Stomach (tissue), 9 donors: ENCODE measurements around the gene LILRB1. TPM values are rescaled to one million over a fixed set of nuclear protein-coding genes. Genes with fewer than 3 reads are reported as not detected.

ENCODE experiments used
- DNase-seq, 2 donors: peaks; one replicate each; pipeline versions ENCODE4 v3.0.0 to v3.0.0-alpha.2; 2013 to 2019
- H3K27ac ChIP-seq, 5 donors: fragments of 200-600 bp in 4 of 5; sonication (generic) in 4 of 5; one replicate each; pipeline ENCODE4 v1.5.1; 2013 to 2019; ENCODE audit warnings: mild to moderate bottlenecking in 1 of 5, moderate library complexity in 1 of 5
- H3K27me3 ChIP-seq, 3 donors: fragments of 200-600 bp; sonication (generic); one replicate each; pipeline ENCODE4 v1.5.1; 2017 to 2019; ENCODE audit warnings: mixed run types in 1 of 3
- H3K36me3 ChIP-seq, 4 donors: fragments of 200-600 bp; sonication (generic); 1 replicate in 3 of 4; 2 replicates in 1 of 4; pipeline ENCODE4 v1.5.1; 2016 to 2019
- H3K4me1 ChIP-seq, 4 donors: fragments of 200-600 bp; sonication (generic); one replicate each; pipeline ENCODE4 v1.5.1; 2016 to 2019
- H3K4me3 ChIP-seq, 4 donors: fragments of 200-600 bp; sonication (generic) in 3 of 4; one replicate each; pipeline ENCODE4 v1.5.1; 2016 to 2019; ENCODE audit warnings: mild to moderate bottlenecking in 1 of 4
- H3K9me3 ChIP-seq, 4 donors: fragments of 200-600 bp; sonication (generic); one replicate each; pipeline ENCODE4 v1.5.1; 2016 to 2019
- EP300 ChIP-seq: sonication (generic); formaldehyde crosslinking; IDR thresholded peaks from one replicate; pipeline ENCODE4 v1.6.1; 2017; ENCODE audit warnings: antibody characterized with exemption
- POLR2A ChIP-seq, 4 donors: fragments of 450-650 bp; IDR thresholded peaks; one replicate each; pipeline ENCODE4 v1.6.1; 2016; ENCODE audit warnings: antibody characterized with exemption in 4 of 4, control low read depth in 2 of 4, mild to moderate bottlenecking in 1 of 4, moderate library complexity in 1 of 4
- POLR2AphosphoS5 ChIP-seq, 3 donors: sonication (generic); formaldehyde crosslinking; IDR thresholded peaks; one replicate each; pipeline ENCODE4 v1.6.1; 2016; ENCODE audit warnings: antibody characterized with exemption in 3 of 3
- WGBS, 5 donors: extraction: QIAGEN DNeasy Blood & Tissue Kit in 3 of 5; methylation state at CpG; one replicate each; pipeline versions ENCODE4 v1.1.5 to v1.1.7; 2013 to 2018; 5-methylcytosine and 5-hydroxymethylcytosine counted together
- intact Hi-C: fragments of 100-400 bp; cut with DNase I; formaldehyde crosslinking; loops from one replicate; pipeline ENCODE4 v1.15.1; 2023; ENCODE audit warnings: low total_unique reads
- polyA plus RNA-seq, 3 donors: library from polyadenylated mRNA; stranded (reverse); fragments of 200-250 nt; gene quantifications; one replicate each; pipeline ENCODE4 v1.2.3, GENCODE V29; 2013
- small RNA-seq, 4 donors: library from RNA; depleted of rRNA; stranded (forward); fragments of <200 nt; gene quantifications; one replicate each; pipeline ENCODE3, GENCODE V24; 2016
- total RNA-seq, 5 donors: library from RNA; depleted of rRNA; stranded (reverse); fragments of >200 nt; gene quantifications; one replicate each; pipeline versions ENCODE4 v1.1.0 to v1.2.3, GENCODE V29; 2014 to 2016
- TF ChIP-seq, protein P1 (sequence below), 7 experiments: fragments of 450-650 bp in 4 of 7; fragments of 200-600 bp in 3 of 7; sonication (generic) in 3 of 7; IDR thresholded peaks; one replicate each; pipeline ENCODE4 v1.5.1; 2016 to 2019; ENCODE audit warnings: antibody characterized with exemption in 7 of 7, control low read depth in 2 of 7, mild to moderate bottlenecking in 1 of 7
- donor health status: healthy with polysubstance abuse.
- donor health status: Bipolar disorder and iron deficiency.
- donor health status: healthy.

Gene LILRB1
- total and polyA plus RNA-seq, 8 donors = 0.37 to 50.8 (median 2.0) TPM; not detected in 1

DNA sequence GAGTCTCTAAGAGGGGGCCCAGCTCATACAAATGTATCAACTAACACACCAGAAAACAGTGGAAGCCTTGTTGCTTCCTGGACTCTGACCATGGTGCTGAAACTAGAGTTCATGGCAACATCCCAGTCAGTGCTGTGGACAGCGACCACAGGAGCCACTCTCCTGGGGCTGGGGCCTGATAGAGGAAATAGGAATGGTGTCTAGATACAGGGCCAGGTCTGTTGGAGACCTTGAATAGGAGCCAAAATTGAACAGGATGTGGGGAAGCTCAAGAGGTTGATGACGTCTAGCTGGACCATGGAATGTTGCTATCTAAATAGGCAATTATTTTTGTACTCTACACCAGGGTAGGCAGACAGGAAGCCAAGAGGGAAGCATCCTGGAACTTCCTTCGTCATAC is 54.2 kb downstream of the LILRB1 start:
- H3K9me3 ChIP-seq = no peaks in the 10 kb centered on the region
- H3K4me3 ChIP-seq = no peak overlapping the region
- peak in 1 of 2 donors; percentile 69 for DNase-seq
- no peak overlapping the region for H3K27ac ChIP-seq
- intact Hi-C loops = no loop called here
- 28 to 34% (median 32%) methylated on average over 3 of the region's 3 CpGs for WGBS, 5 donors
- TF ChIP-seq POLR2A (IDR thresholded peaks at IDR 0.05) (no peak), POLR2AphosphoS5 (IDR thresholded peaks at IDR 0.05) (no peak), EP300 (no peak)
- TF ChIP-seq, protein P1, sequence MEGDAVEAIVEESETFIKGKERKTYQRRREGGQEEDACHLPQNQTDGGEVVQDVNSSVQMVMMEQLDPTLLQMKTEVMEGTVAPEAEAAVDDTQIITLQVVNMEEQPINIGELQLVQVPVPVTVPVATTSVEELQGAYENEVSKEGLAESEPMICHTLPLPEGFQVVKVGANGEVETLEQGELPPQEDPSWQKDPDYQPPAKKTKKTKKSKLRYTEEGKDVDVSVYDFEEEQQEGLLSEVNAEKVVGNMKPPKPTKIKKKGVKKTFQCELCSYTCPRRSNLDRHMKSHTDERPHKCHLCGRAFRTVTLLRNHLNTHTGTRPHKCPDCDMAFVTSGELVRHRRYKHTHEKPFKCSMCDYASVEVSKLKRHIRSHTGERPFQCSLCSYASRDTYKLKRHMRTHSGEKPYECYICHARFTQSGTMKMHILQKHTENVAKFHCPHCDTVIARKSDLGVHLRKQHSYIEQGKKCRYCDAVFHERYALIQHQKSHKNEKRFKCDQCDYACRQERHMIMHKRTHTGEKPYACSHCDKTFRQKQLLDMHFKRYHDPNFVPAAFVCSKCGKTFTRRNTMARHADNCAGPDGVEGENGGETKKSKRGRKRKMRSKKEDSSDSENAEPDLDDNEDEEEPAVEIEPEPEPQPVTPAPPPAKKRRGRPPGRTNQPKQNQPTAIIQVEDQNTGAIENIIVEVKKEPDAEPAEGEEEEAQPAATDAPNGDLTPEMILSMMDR (IDR thresholded peaks at IDR 0.05) = no peak
- no peaks in the 10 kb centered on the region for H3K36me3 ChIP-seq
- no peaks in the 10 kb centered on the region for H3K4me1 ChIP-seq
- H3K27me3 ChIP-seq = peaks cover 0 to 45% (median 0%) of the 10 kb centered on the region in 3 donors

Small RNA genes within 50 kb of the gene (small RNA-seq; reads per million reads assigned to genes)
- gene AC245036.3 = 0 reads per million in 4 donors
- 0 reads per million in 4 donors for gene MIR8061

Other genes with a start within 250 kb of the LILRB1 start
- gene TTYH1, start 215.0 kb upstream of the LILRB1 start, total RNA-seq = 10 to 100 TPM in 1 of 5 donors, 1 to 10 TPM in 2, not detected in 2; 2.3 to 12.9 (median 7.0) TPM
- 1 to 10 TPM in 1 of 3 donors, under 1 TPM in 1, not detected in 1; 0.12 to 1.4 TPM for gene TTYH1, start 215.0 kb upstream of the LILRB1 start, polyA plus RNA-seq
- 100 to 1,000 TPM in 4 of 5 donors, 10 to 100 TPM in 1; 61.3 to 464 (median 222) TPM for gene LENG8, start 181.3 kb upstream of the LILRB1 start, total RNA-seq
- gene LENG8, start 181.3 kb upstream of the LILRB1 start, polyA plus RNA-seq = 10 to 100 TPM; 37.4 to 99.0 (median 89.0) TPM
- gene LENG9, start 166.7 kb upstream of the LILRB1 start, total RNA-seq = 10 to 100 TPM in 2 of 5 donors, 1 to 10 TPM in 3; 1.3 to 14.5 (median 3.5) TPM
- gene LENG9, start 166.7 kb upstream of the LILRB1 start, polyA plus RNA-seq = 1 to 10 TPM; 6.9 to 7.8 (median 7.3) TPM
- 100 to 1,000 TPM in 1 of 5 donors, 10 to 100 TPM in 2, under 1 TPM in 1, not detected in 1; 0.89 to 699 (median 32.8) TPM for gene CDC42EP5, start 157.2 kb upstream of the LILRB1 start, total RNA-seq
- 10 to 100 TPM; 24.8 to 48.6 (median 28.3) TPM for gene CDC42EP5, start 157.2 kb upstream of the LILRB1 start, polyA plus RNA-seq
- not detected for gene LAIR2, start 127.7 kb upstream of the LILRB1 start, total RNA-seq
- gene LAIR2, start 127.7 kb upstream of the LILRB1 start, polyA plus RNA-seq = under 1 TPM in 1 of 3 donors, not detected in 2; 0.30 TPM
- gene LILRA2, start 56.7 kb upstream of the LILRB1 start, total RNA-seq = 1 to 10 TPM in 2 of 5 donors, under 1 TPM in 1, not detected in 2; 0.37 to 7.8 (median 2.3) TPM
- 1 to 10 TPM in 1 of 3 donors, under 1 TPM in 2; 0.20 to 2.1 (median 0.61) TPM for gene LILRA2, start 56.7 kb upstream of the LILRB1 start, polyA plus RNA-seq
- gene LILRA1, start 36.9 kb upstream of the LILRB1 start, total RNA-seq = not detected
- under 1 TPM; 0.25 to 0.62 (median 0.31) TPM for gene LILRA1, start 36.9 kb upstream of the LILRB1 start, polyA plus RNA-seq
- 10 to 100 TPM in 1 of 5 donors, under 1 TPM in 2, not detected in 2; 0.73 to 12.2 (median 0.87) TPM for gene LILRB4, start 32.5 kb downstream of the LILRB1 start, total RNA-seq
- gene LILRB4, start 32.5 kb downstream of the LILRB1 start, polyA plus RNA-seq = 1 to 10 TPM in 1 of 3 donors, under 1 TPM in 2; 0.61 to 1.8 (median 0.95) TPM
- not detected for gene KIR3DL3, start 94.0 kb downstream of the LILRB1 start, total RNA-seq
- gene KIR3DL3, start 94.0 kb downstream of the LILRB1 start, polyA plus RNA-seq = not detected
- gene KIR2DL3, start 108.0 kb downstream of the LILRB1 start, total RNA-seq = not detected
- not detected for gene KIR2DL3, start 108.0 kb downstream of the LILRB1 start, polyA plus RNA-seq
- not detected for gene KIR2DL1, start 139.3 kb downstream of the LILRB1 start, total RNA-seq
- gene KIR2DL1, start 139.3 kb downstream of the LILRB1 start, polyA plus RNA-seq = not detected
- under 1 TPM in 1 of 5 donors, not detected in 4; 0.87 TPM for gene KIR2DL4, start 173.1 kb downstream of the LILRB1 start, total RNA-seq
- gene KIR2DL4, start 173.1 kb downstream of the LILRB1 start, polyA plus RNA-seq = under 1 TPM in 1 of 3 donors, not detected in 2; 0.18 TPM
- not detected for gene KIR3DL1, start 186.0 kb downstream of the LILRB1 start, total RNA-seq
- not detected for gene KIR3DL1, start 186.0 kb downstream of the LILRB1 start, polyA plus RNA-seq
- gene KIR2DS4, start 202.2 kb downstream of the LILRB1 start, total RNA-seq = not detected
- not detected for gene KIR2DS4, start 202.2 kb downstream of the LILRB1 start, polyA plus RNA-seq
- not detected for gene KIR3DL2, start 220.0 kb downstream of the LILRB1 start, total RNA-seq
- gene KIR3DL2, start 220.0 kb downstream of the LILRB1 start, polyA plus RNA-seq = not detected
- 1 to 10 TPM in 1 of 5 donors, not detected in 4; 1.3 TPM for gene FCAR, start 243.8 kb downstream of the LILRB1 start, total RNA-seq
- gene FCAR, start 243.8 kb downstream of the LILRB1 start, polyA plus RNA-seq = 1 to 10 TPM in 1 of 3 donors, under 1 TPM in 1, not detected in 1; 0.15 to 2.2 TPM